ENCODE measurements around the gene ZNF273.
"Not testable (repeated sequence)": the region's sequence is repeated elsewhere in the genome, so short reads cannot be mapped to it uniquely, and the experiment has no call there.

ZNF273 gene

DNA sequence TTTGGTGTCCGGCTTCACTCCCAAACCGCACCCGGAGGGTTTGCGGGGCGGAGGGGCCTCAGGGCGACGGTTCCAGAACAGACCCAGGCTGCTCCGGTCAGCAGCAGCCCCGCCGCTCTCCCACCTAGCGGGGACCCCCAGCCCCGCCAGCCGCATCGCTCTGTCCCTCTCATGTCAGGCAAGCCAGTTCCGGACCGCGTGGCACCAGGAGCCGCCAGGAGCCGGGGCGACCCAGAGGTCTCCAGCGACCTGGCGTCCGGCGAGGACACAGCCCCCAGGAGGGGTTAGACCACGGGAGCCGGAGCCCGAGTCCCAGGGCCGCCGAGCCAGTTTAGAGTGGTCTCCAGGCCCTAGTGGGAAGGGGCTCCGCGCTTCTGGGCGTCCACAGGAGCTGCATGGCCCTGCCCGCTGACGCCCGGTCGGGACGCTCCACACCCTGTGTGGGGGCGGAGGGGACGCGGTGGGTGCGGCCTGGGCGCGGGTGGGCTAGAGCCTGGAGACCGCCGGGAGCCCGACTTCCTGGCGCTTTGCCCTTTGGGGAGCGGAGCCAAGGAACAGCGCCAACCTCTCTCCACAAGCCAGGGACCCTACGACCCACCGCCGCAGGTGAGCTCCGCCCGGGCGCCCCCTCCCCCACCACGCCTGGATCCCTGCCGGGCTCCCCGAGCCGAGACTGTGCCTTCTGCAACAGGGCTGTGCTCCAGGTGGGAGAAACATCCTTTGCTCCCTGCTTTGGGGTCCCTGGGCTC, 44.4 kb downstream of the ZNF273 start:
- no peak for DNase-seq

DNA sequence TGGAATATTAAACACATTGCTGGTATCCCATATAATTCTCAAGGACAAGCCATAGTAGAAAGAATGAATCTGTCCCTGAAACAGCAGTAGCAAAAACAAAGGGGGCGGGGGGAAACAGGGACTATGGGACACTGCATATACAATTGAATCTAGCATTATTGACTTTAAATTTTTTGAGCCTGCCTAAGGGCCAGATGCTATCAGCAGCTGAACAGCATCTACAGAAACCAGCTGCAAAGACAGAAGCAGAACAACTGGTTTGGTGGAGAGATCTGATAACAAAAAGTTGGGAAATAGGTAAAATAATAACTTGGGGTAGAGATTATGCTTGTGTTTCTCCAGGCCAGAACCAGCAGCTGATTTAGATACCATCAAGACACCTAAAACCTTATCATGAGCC, 45.7 kb downstream of the ZNF273 start:
- not testable (repeated sequence) for DNase-seq

DNA sequence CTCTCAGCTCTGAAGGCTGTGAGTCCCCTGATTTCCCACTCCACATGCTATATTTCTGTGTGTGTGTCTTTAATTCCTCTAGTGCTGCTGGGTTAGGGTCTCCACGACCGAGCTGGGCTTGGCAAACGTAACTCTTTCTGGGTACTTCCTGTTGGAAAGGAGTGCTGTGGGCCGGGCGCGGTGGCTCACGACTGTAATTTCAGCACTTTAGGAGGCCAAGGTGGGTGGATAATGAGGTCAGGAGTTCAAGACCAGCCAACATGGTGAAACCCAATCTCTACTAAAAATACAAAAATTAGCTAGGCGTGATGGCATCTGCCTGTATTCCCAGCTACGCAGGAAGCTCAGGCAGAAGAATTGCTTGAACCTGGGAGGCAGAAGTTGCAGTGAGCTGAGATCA, 47.6 kb downstream of the ZNF273 start:
- DNase-seq = not testable (repeated sequence)

DNA sequence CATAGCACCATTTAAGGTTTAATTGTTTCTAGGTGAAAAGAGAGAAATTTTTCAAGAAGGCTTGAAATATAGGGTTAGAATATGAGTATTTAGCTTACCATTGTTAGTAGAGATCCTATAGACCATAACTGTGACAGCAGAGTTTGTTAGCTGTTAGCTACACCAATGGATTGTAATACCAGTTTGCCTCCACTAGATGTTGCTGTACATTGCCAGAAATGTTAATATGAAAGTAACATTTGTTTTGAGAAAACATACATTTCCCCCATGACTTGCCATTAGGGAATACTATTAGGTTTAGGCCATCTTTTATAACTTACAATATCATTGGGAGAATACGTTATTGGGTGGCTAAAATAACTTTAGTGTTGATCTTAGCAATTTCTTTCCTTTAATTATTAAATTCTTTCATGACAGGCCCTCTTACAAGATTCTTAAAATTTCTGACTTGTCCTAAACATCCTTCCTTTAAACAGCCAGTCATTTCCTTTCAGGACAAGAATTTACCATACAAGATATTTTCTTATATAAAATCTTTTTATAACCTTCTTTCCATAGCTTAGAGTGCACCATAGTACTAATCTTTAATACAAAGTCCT, 48.3 kb downstream of the ZNF273 start:
- peak; percentile 72 to 74 for DNase-seq

DNA sequence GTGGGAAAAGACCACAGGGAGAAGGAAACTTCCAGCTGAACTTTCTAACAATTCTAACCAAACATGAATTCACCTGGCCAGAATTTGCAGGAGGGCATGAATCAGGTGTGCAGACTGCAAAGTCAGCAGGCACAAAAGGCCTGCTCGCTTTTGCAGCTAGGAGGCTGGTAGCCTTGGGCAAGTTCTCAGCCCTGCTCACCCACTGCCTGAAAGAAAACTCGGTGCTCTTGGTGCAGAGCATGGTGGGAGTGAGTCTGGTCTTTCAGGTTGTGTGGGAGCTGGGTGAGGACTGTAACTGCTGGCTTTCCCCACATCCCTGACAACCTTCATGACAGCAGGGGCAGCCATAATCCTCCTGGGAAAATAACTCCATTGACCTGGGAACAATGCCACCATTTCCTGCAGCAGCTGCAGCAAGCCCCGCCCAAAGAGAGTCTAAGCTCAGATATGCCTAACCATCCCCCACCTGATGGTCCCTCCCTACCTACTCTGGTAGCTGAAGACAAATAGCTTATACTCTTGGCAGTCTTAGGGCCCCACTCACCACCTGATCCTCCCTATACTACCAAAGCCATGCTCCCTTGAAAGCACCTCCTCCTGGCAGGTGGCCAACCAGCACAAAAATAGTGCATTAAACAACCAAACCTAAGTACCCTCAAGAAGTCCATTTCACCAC, 56.1 kb downstream of the ZNF273 start:
- DNase-seq = no peak

DNA sequence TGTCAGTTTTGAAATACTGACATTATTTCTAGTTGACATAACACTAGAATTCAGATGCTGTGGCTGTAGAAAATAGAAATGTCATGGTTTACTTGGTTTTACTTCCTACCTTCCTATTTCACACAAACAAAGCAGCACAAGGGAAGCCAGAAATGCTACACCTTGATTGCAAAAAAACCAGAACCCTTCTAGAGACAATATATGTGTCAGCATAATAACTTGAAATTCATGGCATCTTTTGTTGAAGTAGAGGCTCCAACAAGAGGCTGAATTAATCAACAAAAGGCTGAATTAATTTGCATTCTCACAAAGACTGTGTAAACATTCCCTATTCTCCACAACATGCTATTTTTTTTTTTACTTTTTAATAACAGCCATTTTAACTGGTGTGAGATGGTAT, 62.5 kb downstream of the ZNF273 start:
- no peak for DNase-seq

DNA sequence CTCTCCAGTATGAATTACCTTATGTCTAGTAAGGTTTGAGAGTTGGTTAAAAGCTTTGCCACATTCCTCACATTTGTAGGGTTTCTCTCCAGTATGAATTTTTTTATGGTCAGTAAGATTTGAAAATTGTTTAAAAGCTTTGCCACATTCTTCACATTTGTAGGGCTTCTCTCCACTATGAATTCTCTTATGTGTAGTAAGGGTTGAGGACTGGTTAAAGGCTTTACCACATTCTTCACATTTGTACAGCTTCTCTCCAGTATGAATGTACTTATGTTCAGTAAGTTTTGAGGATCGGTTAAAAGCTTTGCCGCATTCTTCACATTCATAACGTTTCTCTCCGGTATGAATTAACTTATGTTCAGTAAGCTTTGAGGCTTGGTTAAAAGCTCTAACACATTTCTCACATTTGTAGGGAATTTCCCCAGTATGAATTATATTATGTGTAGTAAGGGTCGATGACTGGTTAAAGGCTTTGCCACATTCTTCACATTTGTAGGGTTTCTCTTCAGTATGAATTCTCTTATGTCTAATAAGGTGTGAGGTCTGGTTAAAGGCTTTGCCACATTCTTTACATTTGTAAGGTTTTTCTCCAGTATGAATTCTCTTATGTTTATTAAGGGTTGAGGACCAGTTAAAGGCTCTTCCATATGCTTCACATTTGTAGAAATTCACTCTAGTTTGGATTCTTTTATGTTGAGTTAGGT, 75.6 kb downstream of the ZNF273 start:
- no peak for DNase-seq
